IPS-18a (cell line): ENCODE results near the gene SLAIN2.
"Not testable (repeated sequence)": the region's sequence is repeated elsewhere in the genome, so short reads cannot be mapped to it uniquely, and the experiment has no call there.

Experiments
- H3K27ac ChIP-seq: one replicate; pipeline ENCODE4 v1.5.1; 2013; ENCODE audit warnings: low read length
- H3K27me3 ChIP-seq: one replicate; pipeline ENCODE4 v1.6.1; 2013; ENCODE audit warnings: mild to moderate bottlenecking, low read length; ENCODE audit not compliant: control insufficient read depth, insufficient read depth
- H3K36me3 ChIP-seq: one replicate; pipeline ENCODE4 v1.6.1; 2013; ENCODE audit warnings: low read depth, low read length; ENCODE audit not compliant: control insufficient read depth
- H3K4me1 ChIP-seq: one replicate; pipeline ENCODE4 v1.6.1; 2013; ENCODE audit warnings: low read depth, low read length; ENCODE audit not compliant: control insufficient read depth
- H3K4me3 ChIP-seq: one replicate; pipeline ENCODE4 v1.5.1; 2013; ENCODE audit warnings: low read length
- H3K9ac ChIP-seq: one replicate; pipeline ENCODE4 v1.6.1; 2013; ENCODE audit warnings: mild to moderate bottlenecking, low read length, moderate library complexity
- H3K9me3 ChIP-seq: one replicate; pipeline ENCODE4 v1.6.1; 2013; ENCODE audit warnings: low read depth, low read length; ENCODE audit not compliant: control insufficient read depth

Gene SLAIN2

DNA sequence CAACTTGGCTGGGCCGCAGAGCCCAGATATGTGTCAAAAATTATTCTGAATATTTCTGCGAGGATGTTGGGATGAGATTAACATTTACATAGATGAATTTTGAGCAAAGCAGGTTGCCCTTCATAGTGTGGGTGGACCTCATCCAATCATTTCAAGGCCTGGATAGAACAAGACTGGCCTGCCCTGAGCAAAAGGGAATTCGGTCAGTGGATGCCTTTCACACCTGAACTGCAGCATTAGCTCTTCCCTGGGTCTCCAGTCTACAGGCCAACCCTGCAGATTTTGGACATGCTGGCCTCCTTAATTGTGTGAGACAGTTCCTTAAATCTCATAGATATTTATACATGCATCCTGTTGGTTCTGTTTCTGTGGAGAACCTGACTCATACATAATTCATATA lies 109.4 kb downstream of the SLAIN2 start:
- Histone ChIP-seq H3K27me3 (no peaks in the 10 kb centered on the region), H3K4me3 (no peak overlapping the region)

DNA sequence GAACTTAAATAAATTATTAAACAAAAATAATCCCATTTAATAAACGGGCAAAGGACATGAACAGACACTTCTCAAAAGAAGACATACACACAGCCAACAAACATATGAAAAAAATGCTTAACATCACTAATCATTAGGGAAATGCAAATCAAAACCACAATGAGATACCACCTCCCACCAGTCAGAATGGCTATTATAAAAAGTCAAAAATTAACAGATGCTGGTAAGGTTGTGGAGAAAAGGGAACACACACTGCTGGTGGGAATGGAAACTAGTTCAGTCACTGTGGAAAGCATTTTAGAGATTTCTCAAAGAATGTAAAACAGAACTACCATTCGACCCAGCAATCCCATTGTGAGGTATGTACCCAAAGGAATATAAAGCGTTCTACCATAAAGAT lies 110.3 kb downstream of the SLAIN2 start:
- not testable (repeated sequence) for H3K27me3 ChIP-seq, H3K27ac ChIP-seq, H3K36me3 ChIP-seq, H3K4me3 ChIP-seq, H3K9me3 ChIP-seq, H3K4me1 ChIP-seq, H3K9ac ChIP-seq

More for the DNA sequence above, 109.4 kb downstream of the SLAIN2 start:
- Histone ChIP-seq H3K27ac (no peak overlapping the region), H3K9ac (no peak overlapping the region), H3K9me3 (no peaks in the 10 kb centered on the region), H3K4me1 (no peaks in the 10 kb centered on the region), H3K36me3 (no peaks in the 10 kb centered on the region)

DNA sequence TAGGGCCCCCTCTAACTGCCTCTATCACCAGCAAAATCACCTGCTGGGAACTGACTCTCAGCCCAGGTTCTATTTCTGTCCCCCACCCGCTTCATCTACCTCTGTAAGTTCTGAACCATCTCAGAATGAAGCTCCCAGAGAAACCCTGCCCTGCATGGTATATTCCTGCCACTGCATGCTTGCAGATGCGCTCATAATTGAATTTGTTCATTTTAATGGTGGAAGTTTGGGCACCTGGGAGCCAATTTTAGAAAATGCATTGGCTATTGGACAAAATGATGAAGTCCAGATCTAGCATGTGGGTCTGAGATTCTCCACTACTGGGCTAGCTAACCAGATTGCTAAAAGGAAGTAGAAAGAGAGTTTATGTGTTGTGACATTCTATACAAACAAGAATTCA lies 113.3 kb downstream of the SLAIN2 start:
- Histone ChIP-seq H3K9ac (no peak overlapping the region), H3K4me3 (no peak overlapping the region), H3K36me3 (no peaks in the 10 kb centered on the region), H3K4me1 (no peaks in the 10 kb centered on the region), H3K27ac (no peak overlapping the region), H3K27me3 (no peaks in the 10 kb centered on the region), H3K9me3 (no peaks in the 10 kb centered on the region)

DNA sequence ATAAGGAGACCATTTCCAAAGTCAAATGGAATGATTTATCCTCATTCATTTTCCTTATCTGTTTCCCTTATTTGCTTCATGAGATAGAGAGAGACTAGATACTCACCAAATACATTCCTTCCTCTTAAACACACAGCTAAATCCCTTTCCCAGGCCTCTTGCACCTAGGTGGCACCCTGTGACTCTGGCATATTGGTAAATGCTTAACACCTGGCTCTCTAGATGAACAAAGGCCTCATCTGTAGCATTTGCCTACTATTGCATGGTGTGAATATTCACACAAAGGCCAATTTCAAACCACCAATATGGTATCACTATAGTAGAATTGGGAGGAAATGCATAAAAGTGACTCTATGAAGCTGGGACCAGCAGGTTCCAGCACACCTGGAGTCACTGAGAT lies 119.7 kb downstream of the SLAIN2 start:
- Histone ChIP-seq H3K27ac (no peak overlapping the region), H3K36me3 (no peaks in the 10 kb centered on the region), H3K9ac (no peak overlapping the region), H3K4me3 (no peak overlapping the region), H3K27me3 (no peaks in the 10 kb centered on the region), H3K9me3 (no peaks in the 10 kb centered on the region), H3K4me1 (no peaks in the 10 kb centered on the region)

DNA sequence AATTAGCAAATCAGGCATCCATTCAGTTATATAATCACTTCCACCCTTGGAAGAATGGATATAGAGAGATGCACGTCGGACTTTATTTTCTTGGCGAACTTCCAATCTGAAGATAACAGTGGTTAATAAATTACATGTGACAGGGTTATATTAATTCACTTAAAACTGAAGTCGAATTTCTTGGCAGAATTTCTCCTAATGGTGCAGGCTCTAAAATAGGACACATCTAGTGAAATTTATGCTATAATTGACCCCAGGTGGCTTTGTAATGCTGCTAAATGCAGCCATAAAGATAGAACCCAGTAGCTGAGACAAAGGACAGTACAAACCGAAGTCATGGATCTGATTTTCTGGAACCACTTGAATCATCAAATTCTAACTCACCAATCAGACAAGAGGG lies 121.0 kb downstream of the SLAIN2 start:
- H3K4me3 ChIP-seq: no peak overlapping the region
- no peaks in the 10 kb centered on the region for H3K4me1 ChIP-seq
- no peaks in the 10 kb centered on the region for H3K9me3 ChIP-seq
- H3K36me3 ChIP-seq: no peaks in the 10 kb centered on the region
- no peak overlapping the region for H3K27ac ChIP-seq
- H3K27me3 ChIP-seq: no peaks in the 10 kb centered on the region
- H3K9ac ChIP-seq: no peak overlapping the region

DNA sequence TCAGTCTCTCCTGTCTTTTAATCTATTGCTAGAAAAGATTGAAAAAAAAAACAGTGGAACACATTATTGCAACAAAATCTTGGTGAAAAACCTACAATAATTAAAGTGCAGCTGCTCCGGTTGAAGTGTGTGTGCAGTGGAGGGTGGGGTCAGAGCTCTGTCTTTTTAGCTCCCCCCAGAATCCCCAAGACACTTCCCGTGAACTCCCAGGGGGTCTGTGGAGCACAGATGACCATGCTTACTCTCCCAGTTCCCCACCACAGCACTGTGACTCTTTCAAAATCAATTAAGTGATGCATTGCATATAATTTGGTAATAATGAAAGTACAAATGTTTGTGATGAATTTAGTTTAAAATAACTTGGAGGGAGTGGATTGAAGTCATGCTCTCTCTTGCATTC lies 126.1 kb downstream of the SLAIN2 start:
- H3K27ac ChIP-seq: no peak overlapping the region

DNA sequence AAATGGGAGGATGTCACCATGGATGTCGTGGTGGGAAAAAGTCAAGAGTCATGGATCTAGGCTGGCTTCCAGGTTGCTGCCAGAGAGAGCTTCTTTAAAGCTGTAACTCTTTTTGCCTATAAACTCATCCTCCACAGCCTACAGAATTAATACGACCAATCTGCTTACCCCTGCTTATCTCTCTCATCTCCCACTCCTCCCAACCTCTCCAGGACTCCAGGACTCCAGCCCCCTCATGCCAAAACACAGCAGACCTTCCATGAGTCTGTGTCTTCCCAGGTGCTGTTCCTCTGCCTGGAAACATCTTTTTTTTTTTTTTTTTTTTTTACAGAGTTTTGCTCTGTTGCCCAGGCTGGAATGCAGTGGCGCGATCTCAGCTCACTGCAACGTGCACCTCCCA lies 126.6 kb downstream of the SLAIN2 start:
- no peak overlapping the region for H3K4me3 ChIP-seq

More for the DNA sequence above, 126.1 kb downstream of the SLAIN2 start:
- Histone ChIP-seq H3K36me3 (no peaks in the 10 kb centered on the region), H3K4me1 (no peaks in the 10 kb centered on the region), H3K9me3 (no peaks in the 10 kb centered on the region), H3K9ac (no peak overlapping the region), H3K27me3 (no peaks in the 10 kb centered on the region), H3K4me3 (no peak overlapping the region)

DNA sequence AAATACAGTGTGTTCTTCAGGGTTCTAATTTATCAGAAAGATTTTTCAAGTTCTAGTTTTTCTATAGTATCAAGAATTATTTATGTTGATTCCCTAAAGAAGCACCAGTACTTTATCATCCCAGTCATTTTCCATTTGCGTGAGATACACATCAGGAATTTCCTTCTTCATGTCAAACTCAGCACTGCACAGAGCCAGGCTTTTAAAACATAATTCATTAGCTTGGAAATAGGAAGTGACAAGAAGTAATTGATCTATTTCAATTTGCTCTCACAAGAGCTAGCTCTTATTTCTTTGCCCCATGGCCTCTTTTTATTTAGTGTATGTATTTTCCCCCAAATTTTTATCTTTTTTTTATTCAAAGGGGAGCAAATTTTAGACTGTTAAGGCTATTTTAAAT lies 128.8 kb downstream of the SLAIN2 start:
- Histone ChIP-seq H3K27ac (no peak overlapping the region), H3K4me1 (no peaks in the 10 kb centered on the region), H3K9ac (no peak overlapping the region), H3K36me3 (no peaks in the 10 kb centered on the region), H3K27me3 (no peaks in the 10 kb centered on the region), H3K9me3 (no peaks in the 10 kb centered on the region), H3K4me3 (no peak overlapping the region)

More for the DNA sequence above, 126.6 kb downstream of the SLAIN2 start:
- Histone ChIP-seq H3K9ac (no peak overlapping the region), H3K36me3 (no peaks in the 10 kb centered on the region), H3K9me3 (no peaks in the 10 kb centered on the region), H3K4me1 (no peaks in the 10 kb centered on the region), H3K27me3 (no peaks in the 10 kb centered on the region), H3K27ac (no peak overlapping the region)

DNA sequence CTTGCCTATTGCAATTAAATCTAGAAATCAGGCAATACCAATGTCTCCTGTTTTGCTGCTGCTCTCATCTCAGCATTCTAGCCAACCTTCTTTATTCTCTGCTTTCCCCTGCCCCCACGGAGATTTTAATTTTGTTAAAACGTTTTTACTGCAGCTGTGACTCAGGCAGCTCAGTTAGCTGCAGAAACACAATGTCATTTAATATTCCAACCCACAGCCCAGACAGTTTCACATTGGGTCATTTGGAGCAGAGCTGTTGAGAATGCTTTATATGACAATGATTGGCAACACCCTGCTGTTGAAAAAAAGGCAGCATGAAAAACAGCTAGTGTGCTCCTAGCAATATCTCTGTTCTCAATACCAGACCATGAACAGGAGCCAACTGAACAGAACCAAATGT lies 129.2 kb downstream of the SLAIN2 start:
- Histone ChIP-seq H3K4me3 (no peak overlapping the region), H3K9ac (no peak overlapping the region), H3K27ac (no peak overlapping the region), H3K27me3 (no peaks in the 10 kb centered on the region), H3K36me3 (no peaks in the 10 kb centered on the region), H3K4me1 (no peaks in the 10 kb centered on the region), H3K9me3 (no peaks in the 10 kb centered on the region)

DNA sequence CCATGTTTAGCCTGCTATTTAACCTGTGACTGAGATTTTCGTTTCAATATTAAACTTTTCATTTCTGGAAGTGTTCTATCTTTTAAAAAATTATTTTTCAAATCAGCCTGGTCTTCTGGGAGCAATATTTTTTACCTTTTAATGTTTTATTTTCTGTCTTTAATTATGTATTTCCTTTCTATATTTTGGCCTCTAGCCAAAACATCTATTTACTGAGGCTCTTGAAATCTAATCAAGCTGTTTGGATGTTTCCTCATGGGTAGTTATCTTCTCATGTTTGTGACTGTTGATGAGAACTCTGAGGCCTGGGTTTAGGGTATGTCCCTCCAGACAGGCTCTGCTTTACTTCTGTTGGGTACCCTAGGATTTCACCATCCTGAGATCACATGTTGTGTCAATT lies 131.5 kb downstream of the SLAIN2 start:
- Histone ChIP-seq H3K36me3 (no peaks in the 10 kb centered on the region), H3K27ac (no peak overlapping the region), H3K9ac (no peak overlapping the region), H3K27me3 (no peaks in the 10 kb centered on the region), H3K4me3 (no peak overlapping the region), H3K4me1 (no peaks in the 10 kb centered on the region), H3K9me3 (no peaks in the 10 kb centered on the region)

DNA sequence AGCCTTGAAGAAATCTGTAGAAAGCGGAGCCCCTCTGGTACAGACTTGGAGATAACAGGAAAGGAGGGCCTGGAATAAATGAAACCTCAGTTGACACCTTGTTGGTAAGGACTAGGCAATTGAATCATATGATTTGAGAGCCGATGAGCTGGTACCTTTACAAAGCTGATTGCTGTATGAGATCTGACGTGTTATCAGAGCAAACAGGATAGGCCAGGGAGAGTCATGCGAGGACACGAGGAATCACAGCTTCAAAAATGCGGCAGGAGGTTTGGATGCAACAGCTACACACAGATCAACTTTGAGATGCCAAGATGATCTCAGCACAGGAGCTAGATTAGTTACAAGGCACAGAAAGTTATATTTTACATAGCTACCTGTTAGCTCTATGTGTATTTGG lies 134.4 kb downstream of the SLAIN2 start:
- no peak overlapping the region for H3K4me3 ChIP-seq
- no peak overlapping the region for H3K9ac ChIP-seq
- no peaks in the 10 kb centered on the region for H3K4me1 ChIP-seq
- H3K9me3 ChIP-seq: no peaks in the 10 kb centered on the region
- no peak overlapping the region for H3K27ac ChIP-seq
- H3K36me3 ChIP-seq: no peaks in the 10 kb centered on the region
- H3K27me3 ChIP-seq: no peaks in the 10 kb centered on the region
